Measurements from ENCODE around the gene TMEM116.

TMEM116 gene

DNA sequence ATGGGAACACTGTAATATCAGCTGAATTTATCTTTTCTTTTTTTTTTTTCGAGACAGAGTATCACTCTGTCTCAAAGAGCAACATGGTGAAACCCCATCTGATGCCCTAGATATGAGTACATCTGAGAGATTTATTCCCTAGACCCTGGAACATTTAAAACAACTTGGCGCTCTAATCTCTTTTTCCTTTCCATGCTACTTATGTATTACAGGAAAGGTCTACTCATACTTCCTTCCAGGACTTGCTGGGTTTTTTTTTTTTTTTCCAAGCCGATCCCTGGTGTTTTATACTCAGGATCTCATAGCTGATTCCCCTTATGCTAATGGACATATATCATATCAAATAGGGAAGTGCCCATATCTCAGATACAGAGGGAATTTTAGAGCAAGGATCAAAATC lies 87.8 kb downstream of the TMEM116 start:
- DNase-seq (ENCODE audit: low read depth, low spot score) = no peak
- no peak overlapping the region for H3K27ac ChIP-seq

DNA sequence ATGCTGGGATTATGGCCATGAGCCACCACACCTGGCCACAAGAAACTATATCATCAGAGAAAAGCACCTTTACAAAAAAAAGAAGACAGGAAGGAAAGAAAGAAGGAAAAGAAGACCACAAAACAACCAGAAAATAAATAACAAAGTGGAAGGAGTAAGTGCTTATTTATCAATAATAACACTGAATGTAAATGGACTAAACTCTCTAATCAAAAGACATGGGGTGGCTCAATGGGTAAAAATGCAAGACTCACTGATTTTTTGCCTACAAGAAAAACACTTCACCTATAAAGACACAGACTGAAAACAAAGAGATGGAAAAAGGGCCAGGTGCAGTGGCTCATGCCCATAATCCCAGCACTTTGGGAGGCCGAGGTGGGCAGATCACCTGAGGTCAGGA lies 105.2 kb downstream of the TMEM116 start:
- DNase-seq (ENCODE audit: low read depth, low spot score) = no peak
- no peak overlapping the region for H3K27ac ChIP-seq

DNA sequence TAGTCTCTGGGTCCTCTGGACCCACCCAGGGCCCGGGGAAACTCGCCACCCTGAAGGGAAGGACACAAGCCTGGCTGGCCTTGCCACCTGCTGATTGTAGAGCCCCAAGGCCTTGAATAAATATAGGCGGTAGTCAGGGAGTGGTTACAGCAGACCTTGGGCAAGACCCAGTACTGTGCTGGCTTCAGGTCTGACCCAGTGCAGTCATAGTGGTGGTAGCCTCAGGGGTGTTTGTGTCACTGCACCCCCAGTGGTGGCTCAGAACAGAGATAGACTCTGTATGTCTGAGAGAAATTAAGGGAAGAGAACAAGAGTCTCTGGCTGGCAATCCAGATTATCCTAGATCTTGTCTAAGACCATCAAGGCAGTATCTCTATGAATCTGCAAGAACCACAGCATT lies 107.5 kb downstream of the TMEM116 start:
- H3K27ac ChIP-seq = no peak overlapping the region
- no peak for DNase-seq (ENCODE audit: low read depth, low spot score)

DNA sequence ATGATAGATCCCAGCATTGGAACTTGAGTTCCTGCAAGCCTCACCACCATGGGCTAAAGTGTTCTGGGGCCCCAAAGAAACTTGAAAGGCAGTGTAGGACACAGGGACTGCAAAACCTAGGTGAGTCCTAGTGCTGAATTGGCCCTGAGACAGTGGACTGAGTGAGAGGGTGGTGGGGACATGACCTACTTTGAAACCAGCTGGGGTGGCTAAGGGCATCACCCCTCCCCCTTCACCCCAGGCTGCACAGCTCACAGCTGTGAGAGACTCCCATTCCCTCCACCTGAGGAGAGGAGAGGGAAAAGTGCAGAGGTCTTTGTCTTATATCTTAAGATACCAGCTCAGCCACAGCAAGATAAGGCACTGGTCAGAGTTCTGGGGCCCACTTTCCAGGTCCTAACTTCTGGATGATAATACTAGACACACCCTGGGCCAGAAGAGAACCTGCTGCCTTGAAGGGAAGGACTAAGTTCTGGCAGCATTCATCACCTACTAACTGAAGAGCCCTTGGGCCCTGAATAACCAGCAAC lies 108.5 kb downstream of the TMEM116 start:
- no peak for DNase-seq (ENCODE audit: low read depth, low spot score)
- no peak overlapping the region for H3K27ac ChIP-seq

DNA sequence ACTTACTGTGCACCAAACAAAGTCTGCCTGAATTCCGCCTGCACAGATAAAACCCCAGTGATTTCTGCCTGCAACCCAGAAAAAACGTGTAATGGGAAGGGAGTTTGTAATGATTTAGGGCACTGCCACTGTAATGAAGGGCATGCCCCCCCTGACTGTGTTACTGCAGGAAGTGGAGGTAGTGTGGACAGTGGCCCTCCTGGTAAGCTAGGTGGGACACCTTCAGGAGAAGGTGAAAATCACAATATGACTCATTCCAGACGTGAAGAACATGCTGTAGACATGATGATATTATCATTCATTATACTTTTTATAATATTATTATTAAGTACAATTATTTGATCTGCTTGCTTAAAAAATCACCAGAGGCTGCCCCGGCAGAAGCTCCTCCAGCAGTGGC lies 111.8 kb downstream of the TMEM116 start:
- DNase-seq (ENCODE audit: low read depth, low spot score) = no peak
- no peak overlapping the region for H3K27ac ChIP-seq

DNA sequence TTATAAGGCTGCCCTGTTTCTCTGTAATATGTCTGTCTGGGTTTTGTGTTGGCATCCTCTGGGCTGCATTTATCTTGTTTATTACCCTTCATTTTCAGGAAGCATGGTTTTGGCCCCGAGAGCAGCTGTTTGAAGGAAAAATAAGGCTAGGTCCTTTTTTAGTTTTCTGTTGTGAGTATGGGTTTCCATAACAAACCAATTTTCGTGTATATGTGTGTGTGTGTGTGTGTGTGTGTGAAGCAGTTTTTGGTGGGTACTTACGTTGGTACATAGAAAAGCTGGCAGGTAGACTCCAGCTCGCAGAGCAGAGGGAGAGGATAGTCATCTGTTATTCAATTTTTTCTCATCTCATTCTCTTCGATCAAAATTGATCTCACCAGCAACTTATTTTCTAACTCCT lies 118.4 kb downstream of the TMEM116 start:
- DNase-seq (ENCODE audit: low read depth, low spot score) = no peak
- no peak overlapping the region for H3K27ac ChIP-seq

DNA sequence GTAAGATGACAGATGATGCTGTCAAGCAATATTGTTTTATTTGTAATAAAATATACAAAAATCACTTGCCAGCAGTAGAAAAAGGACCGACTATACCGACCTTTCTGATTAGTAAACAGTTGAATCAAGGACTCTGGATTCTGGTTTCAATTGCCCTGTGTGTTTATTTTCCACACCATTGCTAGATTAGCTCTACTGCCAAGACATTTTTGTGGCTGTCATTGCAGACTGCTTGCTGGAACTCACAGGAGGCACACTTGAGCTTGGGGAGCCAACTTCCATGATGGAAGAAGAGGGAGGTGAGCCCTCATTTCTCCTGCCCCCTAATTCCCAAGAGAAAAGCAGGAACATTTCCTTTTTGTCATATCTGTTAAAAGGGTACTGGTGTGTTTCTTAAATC lies 119.7 kb downstream of the TMEM116 start:
- no peak overlapping the region for H3K27ac ChIP-seq
- no peak for DNase-seq (ENCODE audit: low read depth, low spot score)

DNA sequence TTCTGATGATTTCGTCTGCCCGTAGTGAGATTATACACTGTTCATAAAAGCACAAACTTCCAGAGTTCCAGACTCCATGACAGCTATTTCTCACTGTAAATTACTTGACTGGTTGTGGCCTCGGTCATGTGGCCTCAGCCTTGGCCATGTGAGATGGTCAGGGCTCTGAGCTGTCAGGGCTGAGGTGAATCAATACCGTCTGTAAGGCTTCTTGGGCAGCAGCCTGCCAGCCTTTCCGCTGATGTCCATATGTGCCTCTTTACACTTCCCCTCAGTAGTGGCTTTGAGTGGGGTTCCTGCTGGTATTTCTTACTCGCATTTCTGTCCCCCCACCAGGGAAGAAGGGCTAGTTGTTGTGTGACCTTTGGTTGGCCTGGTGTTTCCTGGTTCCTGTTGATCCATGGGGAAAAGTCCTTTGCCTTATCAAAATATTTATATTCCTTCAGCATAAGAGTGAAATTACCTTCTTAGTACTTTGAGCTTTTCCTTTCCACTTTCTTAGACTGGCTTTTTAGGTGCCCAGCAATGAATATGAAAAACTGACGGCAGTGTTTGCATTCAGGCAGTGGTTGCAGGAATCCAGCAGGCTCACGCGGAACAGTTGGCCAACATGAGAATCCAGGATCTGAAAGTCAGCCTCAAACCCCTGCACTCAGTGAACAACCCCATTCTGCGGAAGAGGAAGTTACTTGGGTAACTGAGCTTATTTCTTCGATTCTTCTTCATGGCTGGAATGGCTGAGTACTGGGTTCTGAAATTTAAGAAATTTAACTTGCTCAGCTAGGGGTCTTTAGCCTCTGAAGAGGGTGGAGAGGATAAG lies 124.8 kb downstream of the TMEM116 start:
- no peak for DNase-seq (ENCODE audit: low read depth, low spot score)
- no peak overlapping the region for H3K27ac ChIP-seq

DNA sequence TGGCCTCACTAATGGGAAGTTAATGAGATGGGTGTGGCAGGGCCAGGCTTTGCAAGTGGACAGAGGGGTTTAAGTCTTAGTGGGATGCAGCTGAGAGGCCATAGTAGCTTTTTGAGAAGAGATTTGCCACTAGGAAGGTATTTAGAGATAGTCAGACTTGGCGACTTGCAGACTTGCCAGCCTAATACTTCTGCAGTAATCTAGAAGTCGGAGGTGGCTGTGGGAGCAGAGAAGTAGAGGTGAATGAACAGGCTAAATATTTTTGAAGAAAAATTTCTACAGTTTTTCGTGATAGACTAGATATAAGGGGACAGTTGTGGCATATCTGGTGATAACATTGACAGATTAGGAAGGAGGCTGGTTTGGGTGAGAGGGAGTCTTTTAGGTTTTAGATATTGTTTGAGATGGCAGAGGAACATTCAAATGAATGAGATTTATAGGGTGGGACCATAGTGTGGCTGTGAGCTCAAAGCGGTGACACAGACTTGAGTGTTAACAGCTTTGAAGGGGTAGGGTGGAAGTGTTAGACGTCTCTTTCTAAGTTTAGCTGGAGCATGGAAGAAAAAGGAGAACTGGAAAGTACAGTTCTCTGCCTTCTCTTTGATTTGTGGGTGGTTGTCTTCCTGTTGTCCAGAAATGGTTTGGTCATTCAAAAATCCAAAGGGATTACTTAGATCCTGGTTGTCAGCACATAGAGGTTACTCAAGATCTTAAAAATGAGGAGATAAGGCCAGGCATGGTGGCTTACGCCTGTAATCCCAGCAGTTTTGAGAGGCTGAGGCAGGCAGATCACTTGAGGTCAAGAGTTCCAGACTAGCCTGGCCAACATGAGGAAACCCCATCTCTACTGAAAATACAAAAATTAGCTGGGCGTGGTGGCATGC lies 126.1 kb downstream of the TMEM116 start:
- DNase-seq (ENCODE audit: low read depth, low spot score) = no peak
- H3K27ac ChIP-seq = no peak overlapping the region

DNA sequence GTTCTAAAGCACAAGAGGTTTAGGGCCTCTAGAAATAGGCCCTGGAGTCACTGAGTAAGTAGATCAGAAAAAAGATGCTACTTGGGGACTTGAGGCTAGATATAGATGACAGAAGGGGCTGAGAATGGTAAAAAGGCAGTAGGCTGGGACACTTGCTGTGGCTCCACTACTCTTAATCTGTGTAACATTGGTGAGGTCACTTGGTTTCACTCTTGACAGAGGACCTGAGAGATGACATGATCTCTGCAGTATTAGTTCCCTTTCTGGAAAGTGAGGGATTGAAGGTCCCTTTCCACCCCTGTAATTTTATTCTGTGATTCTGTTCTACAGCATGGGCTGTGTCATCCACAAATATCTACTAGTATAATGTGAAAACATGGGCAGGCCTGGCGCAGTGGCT lies 131.2 kb downstream of the TMEM116 start:
- no peak overlapping the region for H3K27ac ChIP-seq
- no peak for DNase-seq (ENCODE audit: low read depth, low spot score)

Measured in epithelial cell of prostate (primary cell).